ENCODE measurements around the gene SLC1A7. TPM values are rescaled to one million over a fixed set of nuclear protein-coding genes. Genes with fewer than 3 reads are reported as not detected.
"Not testable (repeated sequence)": the region's sequence is repeated elsewhere in the genome, so short reads cannot be mapped to it uniquely, and the experiment has no call there.

The SLC1A7 gene
- not detected for total RNA-seq

DNA sequence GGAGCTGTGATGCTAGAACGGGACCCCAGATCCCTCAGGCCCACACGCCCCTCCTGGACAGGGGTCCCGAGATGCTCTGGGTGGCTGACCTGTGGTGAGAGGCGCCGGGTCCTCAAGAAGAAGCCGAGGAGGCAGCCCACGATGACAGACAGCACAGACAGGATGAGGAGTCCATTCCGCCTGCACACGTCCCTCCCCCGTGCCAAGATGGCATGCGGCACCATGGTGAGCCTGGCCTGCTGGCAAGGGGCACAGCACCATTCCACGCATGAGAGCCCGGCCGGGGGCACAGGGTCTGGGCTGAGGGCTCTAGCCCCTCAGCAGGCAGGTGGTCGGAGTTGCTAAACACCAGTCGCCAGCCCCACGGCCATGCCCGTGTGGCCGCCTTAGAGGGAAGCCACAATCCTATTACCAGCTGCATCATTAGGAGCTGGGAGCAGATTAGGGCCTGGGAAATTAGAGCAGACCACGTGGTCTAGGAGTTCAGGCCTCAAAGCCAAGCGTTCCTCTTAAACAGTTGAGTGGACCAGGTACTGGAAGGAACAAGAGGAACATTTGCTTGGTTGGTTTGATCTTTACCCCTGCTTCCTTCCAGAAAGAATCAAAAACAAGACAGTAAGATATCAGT is at the start of gene SLC1A7:
SLC1A7 (minus strand) TSS at position 413 of the 628 bp plus-strand sequence; CDS start at position 224, 189 bp downstream.
- CTCF ChIA-PET, result no interaction called here
- POLR2A ChIA-PET, result no interaction called here

DNA sequence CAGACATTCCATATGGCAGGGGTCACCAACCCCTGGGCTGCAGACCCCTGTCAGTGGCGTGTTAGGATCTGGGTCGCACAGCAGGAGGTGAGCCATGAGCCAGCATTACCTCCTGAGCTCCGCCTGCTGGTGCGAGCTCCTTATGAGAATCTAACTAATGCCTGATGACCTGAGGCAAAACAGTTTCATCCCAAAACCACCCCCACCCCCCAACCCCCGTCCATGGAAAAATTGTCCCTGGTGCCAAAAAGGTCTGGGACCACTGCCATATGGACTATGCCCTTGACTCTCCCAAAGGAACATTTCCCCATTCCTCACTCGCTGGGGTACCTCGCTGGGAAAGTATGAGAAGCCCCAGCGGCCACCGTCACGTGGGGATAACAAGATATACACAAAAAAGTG is 47.8 kb upstream of the SLC1A7 start:
- ChIA-PET POLR2A (no interaction called here), CTCF (no interaction called here)

DNA sequence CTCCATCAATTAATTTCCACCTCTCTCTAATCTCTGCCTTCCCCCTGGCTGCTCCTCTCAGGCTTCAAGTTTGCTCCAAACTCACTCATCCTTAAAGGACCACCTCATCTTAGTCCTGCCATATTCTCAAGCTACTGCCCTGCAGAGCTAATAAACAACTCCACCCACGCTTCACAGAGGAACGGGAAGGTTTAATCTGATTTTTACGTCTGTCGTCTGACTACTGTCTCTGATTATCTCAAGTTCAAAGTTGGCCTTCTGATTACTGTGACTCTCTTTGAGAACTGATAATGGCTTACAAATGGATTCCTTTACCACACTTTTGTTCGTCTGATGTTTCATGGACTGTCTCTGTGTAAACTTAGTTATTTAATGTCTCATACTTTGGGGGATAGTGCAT is 46.6 kb upstream of the SLC1A7 start:
- CTCF ChIA-PET, result no interaction called here
- POLR2A ChIA-PET, result no interaction called here

DNA sequence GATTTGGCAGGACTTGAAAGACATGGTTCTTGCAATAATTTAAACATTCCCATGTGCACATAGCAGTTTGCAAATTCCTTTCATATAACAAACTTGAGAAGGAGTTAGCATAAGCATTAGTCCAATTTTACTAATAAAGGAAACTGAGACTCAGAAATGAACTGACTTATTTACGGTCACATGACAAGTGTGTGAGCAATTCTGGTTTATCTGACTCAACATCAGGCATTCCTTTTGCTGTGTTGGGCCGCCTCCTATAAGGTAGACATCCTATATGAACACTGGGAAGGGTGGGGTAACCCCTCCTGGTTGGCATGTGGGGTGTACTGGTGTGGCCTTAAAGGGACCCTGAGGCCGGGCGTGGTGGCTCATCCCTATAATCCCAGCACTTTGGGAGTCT is 45.7 kb upstream of the SLC1A7 start:
- CTCF ChIA-PET, result no interaction called here
- POLR2A ChIA-PET, result no interaction called here

DNA sequence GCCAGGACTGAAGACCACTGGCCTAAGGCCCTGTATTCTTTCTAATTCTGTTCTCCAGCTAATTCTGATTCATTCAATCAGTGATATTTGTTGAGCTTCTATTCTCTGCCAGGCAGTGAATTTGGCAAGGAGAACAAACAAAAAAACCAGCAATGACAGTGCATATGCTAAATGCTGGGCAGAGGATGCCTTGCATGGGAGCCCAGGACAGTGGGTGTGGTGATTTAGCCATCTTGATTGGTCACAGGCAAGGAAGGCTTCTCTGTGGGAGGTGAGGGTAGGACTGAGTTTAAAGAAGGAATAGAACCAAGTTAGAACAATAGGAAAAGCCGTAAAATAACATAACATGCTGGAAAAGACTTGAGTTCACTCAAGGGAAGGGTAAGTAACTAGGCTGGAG is 45.0 kb upstream of the SLC1A7 start:
- CTCF ChIA-PET, result no interaction called here
- POLR2A ChIA-PET, result no interaction called here

DNA sequence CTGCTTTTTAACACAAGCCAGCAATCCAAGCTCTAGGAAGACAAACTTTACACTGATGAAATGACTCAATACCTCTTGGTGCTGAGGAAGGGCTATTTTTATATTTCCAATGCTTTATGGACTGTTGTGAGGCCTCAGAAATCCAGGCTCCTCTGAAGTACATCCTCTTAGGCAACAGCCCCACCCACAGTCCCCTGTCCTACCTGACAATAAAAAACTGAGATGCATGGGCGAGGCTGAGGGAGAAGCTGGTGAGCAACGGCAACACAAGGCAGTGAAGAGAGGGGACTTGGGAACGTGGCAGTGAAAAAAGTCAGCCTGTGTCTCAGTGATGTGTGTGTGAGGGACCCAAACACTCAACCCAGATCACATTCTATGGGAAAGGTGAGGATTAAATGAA is 44.1 kb upstream of the SLC1A7 start:
- POLR2A ChIA-PET, result no interaction called here
- CTCF ChIA-PET, result interaction anchor here (1.7 kb wide), 1 partner anchor 9 kb away, joined by 6 read pairs; the partner anchor contains the start of gene CPT2

DNA sequence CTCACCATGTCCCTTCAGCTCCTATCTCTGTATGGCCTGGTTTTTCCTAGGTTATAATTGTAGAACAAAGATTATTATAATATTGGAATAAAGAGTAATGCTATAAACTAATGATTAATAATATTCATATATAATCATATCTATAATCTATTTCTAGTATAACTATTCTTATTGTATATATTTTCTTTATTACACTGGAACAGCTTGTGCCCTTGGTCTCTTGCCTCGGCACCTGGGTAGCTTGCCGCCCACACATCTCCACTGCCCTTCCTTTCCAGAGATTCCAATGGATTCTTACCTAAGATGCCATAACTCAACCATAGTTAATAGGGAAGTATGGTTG is 43.5 kb upstream of the SLC1A7 start:
- CTCF ChIA-PET, result interaction anchor here (1.7 kb wide), 1 partner anchor 10 kb away, joined by 6 read pairs; the partner anchor contains the start of gene CPT2
- POLR2A ChIA-PET, result not testable (repeated sequence)

DNA sequence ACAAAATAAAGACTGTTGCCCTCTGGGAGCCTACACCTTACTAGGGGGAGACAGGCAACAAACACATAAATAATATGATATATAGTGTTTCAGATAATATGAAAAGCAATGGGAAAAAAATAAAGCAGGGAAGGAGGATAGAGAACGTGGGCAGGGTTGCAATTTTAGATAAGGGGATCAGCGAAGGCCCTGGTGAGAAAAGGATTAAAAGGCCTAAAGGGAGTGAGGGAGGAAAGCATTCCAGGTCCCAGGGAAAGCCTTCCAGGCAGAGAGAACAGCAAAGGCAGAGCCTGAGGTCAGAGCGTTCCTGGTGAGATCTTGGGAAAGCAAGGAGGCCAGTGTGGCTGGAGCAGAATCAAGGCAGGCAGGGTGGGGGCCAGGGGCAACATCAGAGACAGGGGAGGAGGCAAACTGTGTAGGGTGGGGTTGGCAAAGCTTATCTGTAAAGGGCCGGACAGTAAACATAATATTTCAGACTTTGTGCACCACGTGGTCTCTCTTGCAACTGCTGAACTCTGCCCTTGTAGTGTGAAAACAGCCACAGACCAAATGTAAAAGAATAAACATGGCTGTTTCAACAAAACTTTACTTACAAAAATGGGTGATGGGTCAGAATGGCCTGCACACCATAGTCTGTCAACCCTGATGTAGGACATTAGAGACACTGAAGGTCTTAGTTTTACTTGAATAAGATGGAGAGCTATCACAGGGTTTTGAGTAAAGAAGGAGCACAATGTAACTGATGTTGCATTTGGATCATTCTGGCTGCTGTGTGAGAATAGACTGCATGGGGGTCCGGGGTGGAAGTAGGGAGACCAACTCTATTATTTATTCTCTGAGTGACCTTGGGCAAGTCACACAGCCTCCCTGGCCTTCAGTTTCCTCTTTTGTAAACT is 40.9 kb upstream of the SLC1A7 start:
- POLR2A ChIA-PET, result no interaction called here
- CTCF ChIA-PET, result interaction anchor here (1.0 to 1.4 kb wide), 3 partner anchors 9 to 23 kb away, joined by 3 to 6 read pairs (median 3); no protein-coding TSS in a partner anchor

DNA sequence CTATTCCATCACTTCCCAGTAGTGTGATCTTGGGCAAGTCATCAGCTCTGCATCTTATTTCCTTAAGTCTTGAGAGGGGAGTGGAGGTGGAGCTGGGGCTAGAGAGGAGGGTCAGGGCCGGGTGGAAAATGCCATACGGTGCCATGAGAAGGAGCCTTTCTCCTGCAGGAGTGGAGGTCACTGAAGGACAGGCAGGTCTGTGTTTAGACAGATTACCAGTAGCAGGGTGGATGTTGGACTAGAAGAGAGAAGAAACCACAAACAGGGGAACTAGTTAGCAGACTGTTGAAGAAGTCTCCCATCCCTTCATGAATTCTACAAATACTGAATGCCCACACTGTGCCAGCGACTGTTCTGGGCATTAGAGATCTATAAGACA is 40.3 kb upstream of the SLC1A7 start:
- POLR2A ChIA-PET, result no interaction called here
- CTCF ChIA-PET, result interaction anchor here (0.6 to 1.4 kb wide), 4 partner anchors 10 to 241 kb away, joined by 3 to 6 read pairs (median 4); no protein-coding TSS in a partner anchor

DNA sequence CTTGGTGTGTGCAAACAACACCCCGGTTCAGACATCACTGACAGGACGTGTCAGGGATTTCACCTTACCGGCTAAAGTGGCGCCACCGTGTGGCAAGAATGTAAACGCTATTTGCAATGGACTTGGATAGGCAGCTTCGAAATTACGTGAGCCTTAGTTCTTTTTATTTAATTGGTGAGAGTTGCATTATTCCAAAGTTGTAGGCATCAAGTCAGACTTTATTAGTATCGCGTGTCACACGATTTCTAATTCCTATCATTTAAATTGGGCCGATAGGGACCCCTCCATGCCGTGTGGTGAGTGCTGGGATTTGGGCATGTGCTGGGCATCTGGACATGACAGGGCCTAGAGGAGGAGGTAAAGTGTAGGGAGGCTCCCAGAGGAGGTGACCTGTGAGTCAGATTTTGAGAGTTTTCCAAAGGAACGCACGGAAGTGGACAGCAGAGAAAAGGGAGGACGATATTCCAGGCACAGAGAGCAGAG is 39.7 kb upstream of the SLC1A7 start:
- CTCF ChIA-PET, result interaction anchor here (0.6 to 1.4 kb wide), 3 partner anchors 11 to 241 kb away, joined by 3 to 6 read pairs (median 4); no protein-coding TSS in a partner anchor
- POLR2A ChIA-PET, result no interaction called here

DNA sequence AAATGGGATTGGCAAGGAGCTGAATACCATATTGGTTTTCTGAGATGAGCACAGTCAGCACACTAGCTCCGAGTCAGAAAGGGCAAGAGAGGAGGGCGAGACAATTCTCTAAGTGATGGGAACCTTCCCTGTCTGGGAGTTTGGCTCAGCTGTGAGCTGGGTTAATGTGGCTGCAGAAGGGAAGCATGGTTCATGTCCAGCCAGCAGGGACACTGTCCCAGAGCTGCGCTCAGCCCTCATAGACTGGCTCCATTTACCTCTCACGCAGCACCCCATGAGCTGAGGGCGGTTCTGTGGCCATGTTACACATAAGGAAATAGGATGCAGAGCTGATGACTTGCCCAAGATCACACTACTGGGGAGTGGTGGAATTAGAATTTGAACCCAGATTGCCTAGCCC is 38.5 kb upstream of the SLC1A7 start:
- POLR2A ChIA-PET, result no interaction called here
- CTCF ChIA-PET, result interaction anchor here (0.6 to 0.9 kb wide), 4 partner anchors 15 to 341 kb away, joined by 3 to 4 read pairs (median 4); no protein-coding TSS in a partner anchor

DNA sequence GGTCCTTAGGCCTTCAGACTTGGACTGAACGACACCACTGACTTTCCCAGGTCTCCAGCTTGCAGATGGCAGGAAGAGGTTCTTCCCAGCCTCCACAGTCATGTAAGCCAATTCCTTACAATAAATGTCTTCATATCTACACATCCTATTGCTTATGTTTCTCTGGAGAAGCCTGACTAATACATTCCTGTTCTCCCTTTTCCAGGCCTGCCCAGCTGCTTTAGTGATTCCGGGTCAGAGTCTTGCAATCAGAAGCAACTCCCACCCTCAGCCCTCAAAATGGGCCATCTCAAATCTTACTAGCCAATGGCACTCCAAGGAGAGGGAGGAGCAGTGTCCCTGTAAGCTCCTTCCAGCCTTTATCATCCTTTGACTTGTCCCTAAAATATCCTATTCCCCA is 37.8 kb upstream of the SLC1A7 start:
- POLR2A ChIA-PET, result no interaction called here

DNA sequence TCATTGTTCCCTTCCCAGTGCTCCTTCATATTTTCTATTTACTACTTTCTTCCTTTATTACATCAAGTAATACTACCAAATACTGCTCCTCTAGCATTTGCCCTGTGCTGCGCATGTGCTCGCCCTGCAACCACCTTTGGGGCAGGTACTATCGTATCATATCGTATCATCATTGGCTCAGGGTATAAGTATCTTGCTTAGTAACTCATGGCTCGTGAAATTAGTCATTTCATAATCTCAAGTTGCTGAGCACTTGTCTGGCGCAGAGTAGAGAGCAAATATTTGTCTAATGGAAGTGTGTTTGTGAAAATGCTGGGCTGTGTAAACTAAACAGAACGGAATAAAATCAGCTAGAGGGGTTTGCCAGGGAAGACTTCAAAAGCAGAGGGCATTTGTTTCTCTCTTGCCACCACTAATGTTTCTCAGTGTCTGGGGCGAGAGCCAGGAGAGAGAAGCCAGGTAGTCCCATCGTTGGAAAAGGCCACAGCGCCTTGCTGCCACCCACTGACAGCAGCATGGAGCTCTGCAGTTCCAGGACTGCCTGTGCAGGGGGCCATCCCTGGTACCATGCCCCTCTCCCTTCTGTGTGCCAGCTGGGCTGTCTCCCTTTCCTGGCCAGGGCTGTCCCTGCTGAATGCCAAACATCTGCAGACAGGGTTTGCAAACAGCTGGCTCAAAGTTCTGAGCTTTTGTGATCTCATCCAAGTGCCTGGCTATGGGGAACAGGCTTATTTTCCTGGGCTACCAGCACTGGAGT is 34.2 kb upstream of the SLC1A7 start:
- POLR2A ChIA-PET, result no interaction called here

More for the DNA sequence above, 37.8 kb upstream of the SLC1A7 start:
- CTCF ChIA-PET, result interaction anchor here (0.7 kb wide), 1 partner anchor 275 kb away, joined by 4 read pairs; no protein-coding TSS in a partner anchor

DNA sequence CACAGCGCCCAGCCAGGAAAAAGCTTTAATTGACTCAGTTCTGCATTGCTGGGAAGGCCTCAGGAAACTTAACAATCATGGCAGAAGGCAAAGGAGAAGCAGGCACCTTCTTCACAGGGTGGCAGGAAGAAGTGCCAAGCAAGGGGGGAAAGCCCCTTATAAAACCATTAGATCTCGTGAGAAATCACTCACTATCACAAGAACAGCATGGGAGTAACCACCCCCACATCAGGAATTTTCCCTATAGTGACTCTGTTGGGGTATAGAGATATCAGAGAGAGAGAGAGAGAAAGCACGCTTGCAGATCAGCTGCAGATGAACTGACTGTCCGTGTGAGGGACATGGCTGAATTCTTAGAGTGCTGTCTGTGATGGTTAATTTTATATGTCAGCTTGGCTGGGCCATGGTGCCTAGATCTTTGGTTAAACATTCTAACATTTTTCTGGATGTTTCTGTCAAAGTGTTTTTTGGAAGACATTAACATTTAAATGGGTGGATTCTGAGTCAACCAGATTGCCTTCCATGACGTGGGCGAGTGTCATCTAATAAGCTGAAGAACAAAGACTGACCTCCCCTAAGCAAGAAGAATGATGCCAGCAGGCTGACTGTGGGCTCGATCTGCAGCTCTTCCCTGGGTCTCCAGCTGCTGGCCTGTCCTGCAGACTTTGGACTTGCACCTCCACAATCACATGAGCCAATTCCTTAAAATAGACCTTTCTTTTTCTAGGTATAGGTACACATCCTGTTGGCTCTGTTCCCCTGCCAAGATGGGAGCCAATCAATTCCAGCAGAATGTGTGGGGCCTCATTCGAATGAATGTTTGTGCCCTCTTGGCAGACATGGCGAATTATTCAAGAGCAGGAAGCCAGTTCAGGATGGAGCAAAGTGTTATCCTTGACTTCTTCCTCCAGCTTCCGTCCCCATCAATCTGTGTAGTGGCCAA is 32.8 kb upstream of the SLC1A7 start:
- POLR2A ChIA-PET, result no interaction called here
- CTCF ChIA-PET, result interaction anchor here (0.6 to 0.7 kb wide), 2 partner anchors 53 to 695 kb away, joined by 3 to 4 read pairs; no protein-coding TSS in a partner anchor

More for the DNA sequence above, 34.2 kb upstream of the SLC1A7 start:
- CTCF ChIA-PET, result no interaction called here

DNA sequence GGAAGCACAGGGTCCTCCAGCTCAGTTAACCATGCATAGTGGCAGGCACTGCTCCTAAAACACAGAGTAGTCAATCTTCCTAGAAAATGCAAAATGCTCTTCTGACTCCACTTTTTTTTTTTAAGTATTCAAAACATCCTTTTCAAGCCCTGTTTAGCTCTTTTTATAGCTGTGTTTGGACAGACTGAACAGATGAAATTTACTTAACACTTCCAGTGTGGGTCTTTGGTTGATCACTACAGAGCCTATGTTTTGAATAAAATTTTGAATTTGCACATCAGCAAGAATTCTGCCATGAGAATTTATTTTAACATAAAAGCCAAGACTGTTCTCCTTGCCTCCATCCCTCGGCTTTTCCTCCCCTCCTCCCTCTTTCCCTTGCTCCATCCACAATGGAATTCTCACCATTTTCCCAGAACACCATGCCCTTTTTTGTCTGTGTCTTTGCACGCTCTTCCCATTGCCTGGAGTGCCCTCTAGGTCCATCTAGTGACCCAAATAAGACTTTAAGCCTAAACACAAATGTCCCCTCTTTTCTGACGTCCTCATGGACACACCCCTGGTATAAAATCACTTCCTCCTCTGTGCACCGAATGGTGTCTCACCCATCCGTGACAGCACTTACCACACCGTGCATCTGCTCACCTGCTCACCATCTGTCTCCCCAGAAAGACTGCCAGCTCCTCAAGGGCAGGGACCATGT is 30.1 kb upstream of the SLC1A7 start:
- POLR2A ChIA-PET, result interaction anchor here (0.6 kb wide), 1 partner anchor 447 kb away, joined by 5 read pairs; no protein-coding TSS in a partner anchor
- CTCF ChIA-PET, result interaction anchor here (0.6 kb wide), 1 partner anchor 313 kb away, joined by 3 read pairs; no protein-coding TSS in a partner anchor

DNA sequence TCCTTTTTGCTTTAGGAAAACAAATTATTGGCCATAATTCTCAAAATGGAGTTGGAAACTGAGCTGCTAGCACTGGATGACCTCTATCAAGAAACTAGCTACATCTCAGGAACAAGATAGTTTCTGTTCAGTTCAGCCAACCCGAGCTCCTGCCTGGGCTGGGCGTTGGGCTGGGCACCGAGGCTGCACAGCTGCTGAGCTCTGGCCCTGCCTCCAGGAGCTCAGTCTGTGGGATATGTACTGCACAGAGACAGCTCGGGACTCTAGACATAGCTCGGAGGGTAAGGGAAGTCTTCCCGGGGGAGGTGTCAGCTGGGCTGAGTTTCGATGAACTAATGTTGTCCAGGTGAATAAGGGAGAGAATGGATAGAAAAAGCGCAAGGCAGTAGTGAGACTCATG is 24.5 kb upstream of the SLC1A7 start:
- ChIA-PET CTCF (no interaction called here), POLR2A (no interaction called here)

DNA sequence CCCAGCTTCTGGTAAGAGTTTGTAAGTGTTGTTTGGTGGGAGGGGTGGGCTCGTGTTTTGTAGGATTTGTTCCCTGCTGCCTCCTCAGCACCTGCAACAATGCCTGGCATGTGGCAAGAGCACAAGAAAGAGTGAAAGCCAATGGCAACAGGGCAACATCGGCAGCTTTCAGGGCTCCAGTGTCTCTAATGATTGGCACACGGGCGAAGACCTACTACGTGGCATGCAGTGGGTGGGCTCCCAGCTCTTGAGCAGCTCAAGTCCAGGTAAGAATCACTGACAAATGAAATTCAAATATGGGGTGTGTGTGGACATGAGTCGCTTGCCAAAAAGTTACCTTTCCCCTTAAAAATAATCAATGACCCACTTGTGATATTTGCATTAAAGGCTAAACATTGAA is 23.9 kb upstream of the SLC1A7 start:
- POLR2A ChIA-PET, result no interaction called here

DNA sequence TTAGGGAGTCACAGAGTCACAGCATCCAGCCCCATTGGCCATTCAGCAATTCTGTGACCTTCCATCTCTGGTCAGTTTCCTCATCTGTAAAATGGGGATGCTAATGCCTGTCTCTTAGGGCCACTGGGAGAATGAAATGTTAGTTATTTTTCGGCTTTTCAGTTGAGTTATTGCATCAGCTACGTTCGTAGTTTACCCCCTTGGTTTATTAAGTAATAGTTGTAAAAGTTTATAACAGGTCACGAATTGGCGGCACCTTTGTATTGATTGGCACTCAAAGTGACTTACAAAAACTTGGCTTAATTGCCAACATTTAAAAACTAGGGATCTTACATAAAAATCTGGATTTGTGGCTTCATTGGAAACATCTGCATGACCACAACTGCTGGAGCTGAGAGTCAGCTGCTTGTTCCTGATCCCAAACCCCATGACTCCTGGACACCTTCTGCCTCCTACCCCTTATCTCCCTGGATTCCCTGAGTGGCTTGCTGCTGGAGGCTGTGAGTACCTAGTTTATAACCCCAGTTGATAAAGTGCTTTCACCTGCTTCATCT is 23.0 kb upstream of the SLC1A7 start:
- ChIA-PET POLR2A (no interaction called here), CTCF (no interaction called here)

More for the DNA sequence above, 23.9 kb upstream of the SLC1A7 start:
- CTCF ChIA-PET, result no interaction called here
